HG03196 (cell line): ENCODE measurements around the gene CSHL1.

ENCODE experiments used
- ATAC-seq: cut with Tn5 transposase; IDR thresholded peaks from one replicate; pipeline ENCODE4 v1.9.1; 2021; ENCODE audit not compliant: unreplicated experiment

CSHL1 gene

GRCh38 chr17:63911041-63911635, at the start of gene CSHL1:
Gene CSHL1, minus strand, starts transcription at chr17:63911258. Its CDS starts 62 bp downstream, at chr17:63911196.
- ATAC-seq, result no peak

- no peak for ATAC-seq
Observed at GRCh38 chr17:63960430-63960829, 49.4 kb upstream of the CSHL1 start.

- no peak for ATAC-seq
Observed at GRCh38 chr17:63960006-63960405, 48.9 kb upstream of the CSHL1 start.

- no peak for ATAC-seq
Observed at GRCh38 chr17:63956296-63956920, 45.4 kb upstream of the CSHL1 start.

GRCh38 chr17:63955791-63956190, 44.7 kb upstream of the CSHL1 start:
- ATAC-seq, result no peak

GRCh38 chr17:63955232-63955631, 44.2 kb upstream of the CSHL1 start:
- no peak for ATAC-seq

- peak; percentile 60 for ATAC-seq
Observed at GRCh38 chr17:63954402-63955063, 43.5 kb upstream of the CSHL1 start.

GRCh38 chr17:63950940-63951907, 40.2 kb upstream of the CSHL1 start:
- no peak for ATAC-seq

GRCh38 chr17:63949576-63950250, 38.7 kb upstream of the CSHL1 start:
- no peak for ATAC-seq

- no peak for ATAC-seq
Observed at GRCh38 chr17:63948521-63948920, 37.5 kb upstream of the CSHL1 start.

GRCh38 chr17:63947711-63948330, 36.8 kb upstream of the CSHL1 start:
- no peak for ATAC-seq

- ATAC-seq, result peak; percentile 54
Observed at GRCh38 chr17:63946440-63947363, 35.6 kb upstream of the CSHL1 start.

GRCh38 chr17:63945784-63946439, 34.9 kb upstream of the CSHL1 start:
- ATAC-seq, result peak; percentile 30

GRCh38 chr17:63944736-63945499, 33.9 kb upstream of the CSHL1 start:
- ATAC-seq, result no peak

- ATAC-seq, result no peak
Observed at GRCh38 chr17:63943745-63944144, 32.7 kb upstream of the CSHL1 start.

GRCh38 chr17:63942309-63942985, 31.4 kb upstream of the CSHL1 start:
- ATAC-seq, result no peak

- ATAC-seq, result no peak
Observed at GRCh38 chr17:63941751-63942150, 30.7 kb upstream of the CSHL1 start.
